NCI-H2171 treated with DMSO at 0.1 percent for 48 hours (cell line): ENCODE measurements around the gene LLGL2.

Experiments used
- DNase-seq: peaks from one replicate; lab custom pipeline; 2025; lab: John Stamatoyannopoulos, UW

The LLGL2 gene

DNA sequence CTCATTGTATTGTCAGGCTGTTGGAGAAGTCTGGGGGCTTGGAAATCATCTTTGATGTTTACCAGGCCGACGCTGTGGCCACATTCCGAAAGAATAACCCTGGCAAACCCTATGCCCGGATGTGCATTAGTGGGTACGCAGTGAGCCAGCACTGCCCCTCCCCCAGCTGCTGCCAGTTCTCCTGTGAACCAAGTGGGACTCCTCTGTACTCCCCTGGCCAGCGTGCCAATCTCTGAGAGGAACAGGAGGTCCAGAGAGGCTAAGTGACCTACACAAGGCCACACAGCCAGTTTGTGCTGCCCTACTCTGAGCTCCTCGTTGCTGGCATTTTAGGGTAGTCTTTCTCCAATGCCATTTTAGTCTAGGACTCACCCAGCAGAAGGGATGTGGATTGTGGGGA, 1.9 kb upstream of the LLGL2 start:
- DNase-seq, result no peak

DNA sequence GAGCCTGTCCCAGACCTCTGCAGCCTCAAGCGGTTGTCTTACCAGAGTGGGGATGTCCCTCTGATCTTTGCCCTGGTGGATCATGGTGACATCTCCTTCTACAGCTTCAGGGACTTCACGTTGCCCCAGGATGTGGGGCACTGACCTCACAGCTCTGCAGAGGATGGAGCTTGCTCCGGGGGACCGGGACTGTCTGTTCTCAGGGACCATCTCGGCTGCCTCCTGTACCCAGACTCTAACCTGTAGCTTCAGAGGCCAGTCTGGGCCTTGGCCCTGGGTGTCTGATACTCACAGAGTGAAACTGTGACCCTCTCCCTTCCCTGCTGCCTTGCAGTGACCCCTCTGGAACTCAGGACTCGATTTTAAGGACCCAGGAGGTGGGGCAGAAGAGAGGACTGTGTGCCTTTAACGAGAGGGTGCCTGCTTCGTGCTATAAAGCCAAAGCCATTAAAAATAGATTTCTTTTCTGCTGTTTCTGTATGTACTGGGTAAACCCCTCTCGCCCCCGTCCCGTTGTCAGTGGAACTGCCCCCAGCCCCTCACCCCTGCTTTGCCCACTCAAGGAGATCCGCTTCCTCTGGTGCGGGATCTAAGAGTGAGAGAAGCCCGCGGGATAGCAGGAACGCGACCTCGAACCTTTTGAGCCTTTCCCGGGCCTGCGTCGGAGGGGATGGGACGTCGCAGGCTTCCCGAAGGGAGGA, 1.1 kb upstream of the LLGL2 start:
- no peak for DNase-seq

DNA sequence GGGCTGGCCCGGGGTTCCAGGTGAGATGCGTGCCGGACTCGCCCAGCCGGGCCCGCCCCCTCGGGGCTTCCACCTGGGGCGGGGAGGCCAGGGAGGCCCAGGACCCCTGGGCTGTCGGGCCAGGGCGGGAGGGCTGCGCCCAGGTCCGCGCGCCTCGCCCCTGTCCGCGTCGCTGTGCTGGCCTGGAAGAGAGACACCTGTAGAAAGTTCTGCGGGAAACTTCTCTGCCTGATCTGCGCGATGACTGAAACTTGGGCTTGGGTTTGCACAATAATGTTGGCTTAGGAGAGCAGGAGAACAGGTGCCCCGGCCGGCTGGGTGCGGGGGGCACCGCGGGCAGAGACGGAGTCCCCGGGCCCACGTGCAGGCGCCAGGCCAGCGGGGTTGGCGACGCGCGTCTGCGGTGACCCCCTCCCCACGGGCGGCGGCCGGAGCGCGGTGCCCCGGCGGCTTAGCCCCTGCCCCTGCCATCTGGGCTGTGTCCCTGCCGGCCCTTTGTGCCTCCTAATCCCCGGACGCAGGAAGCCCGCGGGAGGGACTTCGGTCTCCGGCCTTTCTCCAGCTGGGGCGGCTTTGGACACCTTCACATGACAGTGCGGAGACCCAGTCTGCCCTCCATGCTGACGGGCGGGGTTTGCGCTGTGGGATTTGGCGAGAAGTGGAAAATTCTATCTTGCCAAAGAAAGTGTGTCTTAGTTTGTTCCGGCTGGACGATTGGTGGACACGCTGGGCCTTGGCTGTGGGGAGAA, 483 bp downstream of the LLGL2 start:
- peak; percentile 21 for DNase-seq

GRCh38 chr17:75526555-75527270, 1.2 kb downstream of the LLGL2 start:
- DNase-seq, result no peak

- DNase-seq, result no peak
Observed at GRCh38 chr17:75530837-75531720, 5.6 kb downstream of the LLGL2 start.

DNA sequence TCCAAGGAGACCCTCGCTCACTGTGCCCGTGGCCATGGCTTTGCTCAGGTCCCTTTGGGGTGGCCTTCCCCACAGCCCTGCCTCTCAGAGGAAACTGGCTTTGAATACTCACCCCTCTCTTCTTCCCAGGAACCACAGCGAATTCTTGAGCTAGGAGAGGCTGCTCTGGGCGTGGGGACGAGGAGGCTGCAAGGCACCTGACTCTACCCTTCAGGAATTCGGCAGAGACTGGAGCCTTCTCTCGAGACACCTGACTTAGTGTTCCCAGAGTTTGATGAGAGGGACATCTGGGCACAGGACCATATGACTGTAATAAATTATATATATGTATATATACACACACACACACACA, 6.2 kb downstream of the LLGL2 start:
- no peak for DNase-seq

DNA sequence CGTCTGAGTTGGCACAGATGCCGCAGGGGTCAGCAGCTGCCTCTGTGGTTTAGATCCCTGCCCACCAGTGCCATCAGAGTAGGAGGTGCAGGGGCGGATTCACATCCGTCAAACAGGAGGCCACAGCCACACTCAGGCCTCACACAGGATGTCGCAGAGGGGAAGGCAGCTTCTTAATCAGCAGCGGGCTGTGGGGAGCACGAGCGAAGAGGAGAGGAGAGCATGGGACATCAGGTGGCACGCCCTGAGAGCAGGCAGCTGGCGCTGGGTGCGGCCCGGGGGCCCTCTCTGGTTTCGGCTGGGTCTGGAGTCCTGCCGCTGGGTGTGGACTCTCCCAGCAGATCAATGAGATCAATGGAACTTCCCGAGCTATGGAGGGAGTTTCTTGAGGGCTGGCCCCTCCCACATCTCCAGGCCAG, 9.6 kb downstream of the LLGL2 start:
- DNase-seq, result no peak

- no peak for DNase-seq
Observed at GRCh38 chr17:75535871-75536270, 10.4 kb downstream of the LLGL2 start.

DNA sequence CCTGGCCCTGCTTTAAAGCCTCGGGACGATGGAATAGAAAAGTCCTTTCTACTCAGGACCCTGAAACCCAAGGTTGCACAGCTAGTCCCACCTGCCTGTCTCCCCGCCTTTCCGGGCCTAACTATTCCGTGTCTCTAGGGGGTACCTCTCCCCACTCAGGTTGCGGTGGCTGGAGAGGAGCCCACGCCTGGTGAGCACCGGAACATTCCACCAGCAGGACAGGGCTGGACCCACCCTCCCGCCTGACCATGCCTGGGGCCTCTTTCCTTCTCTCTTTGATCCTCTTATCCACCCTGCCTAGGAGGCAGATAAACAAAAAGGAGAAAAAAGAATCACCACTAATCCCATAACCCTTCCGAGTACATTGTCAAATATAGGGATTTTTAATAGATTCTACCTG, 10.9 kb downstream of the LLGL2 start:
- DNase-seq, result no peak

- DNase-seq, result no peak
Observed at GRCh38 chr17:75539967-75540729, 14.7 kb downstream of the LLGL2 start.

GRCh38 chr17:75540923-75541503, 15.5 kb downstream of the LLGL2 start:
- peak; percentile 8 for DNase-seq

DNA sequence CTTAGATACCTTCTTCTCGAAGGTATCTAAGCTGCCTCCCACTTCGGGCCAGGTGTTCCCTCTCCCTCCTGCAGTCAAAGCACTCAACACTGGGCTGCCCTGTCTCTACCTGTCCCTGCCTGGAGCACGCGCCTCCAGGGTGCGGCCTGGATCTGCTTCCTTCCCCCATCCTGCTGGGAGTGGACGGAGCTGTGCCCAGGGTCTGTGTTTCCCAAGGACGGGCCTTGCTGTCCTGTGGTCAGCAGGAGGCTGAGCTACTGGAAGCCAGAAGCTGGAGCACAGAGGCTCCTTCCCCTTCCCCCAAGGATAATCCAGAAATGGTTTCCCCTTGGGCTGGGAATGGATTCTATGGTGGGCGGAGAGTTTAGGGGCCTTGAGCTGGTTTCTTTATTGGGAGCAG, 16.7 kb downstream of the LLGL2 start:
- DNase-seq, result no peak

DNA sequence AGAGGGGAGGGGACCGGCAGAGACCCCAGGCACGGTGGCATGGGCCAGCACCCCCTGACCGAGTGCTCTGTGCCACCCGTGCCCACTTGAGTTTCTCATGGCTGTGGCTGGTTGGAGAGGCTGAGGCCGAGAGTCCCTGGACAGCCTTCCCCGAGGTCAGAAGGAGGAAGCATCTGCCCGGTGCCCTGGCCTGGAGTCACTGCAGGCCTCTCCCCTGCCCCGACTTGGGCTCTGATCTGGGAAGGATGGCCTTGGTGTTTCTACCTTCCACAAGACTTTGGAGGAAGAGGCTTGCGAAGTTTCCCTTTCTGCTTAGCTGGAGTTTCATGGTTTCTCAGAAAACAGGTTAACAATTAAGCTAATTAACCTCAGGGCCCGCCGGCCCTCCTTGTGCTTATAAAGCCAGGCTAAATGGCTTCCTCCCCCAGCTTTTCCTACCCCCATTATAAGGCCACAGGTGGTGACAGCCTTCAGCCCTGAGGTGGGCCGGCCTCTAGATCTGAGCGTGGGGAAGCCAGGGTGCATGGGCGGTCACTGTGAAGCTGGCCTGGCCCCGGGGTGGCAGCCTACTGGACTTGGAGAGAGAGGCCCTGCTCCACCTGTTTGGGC, 17.3 kb downstream of the LLGL2 start:
- no peak for DNase-seq

- DNase-seq, result no peak
Observed at GRCh38 chr17:75544250-75544649, 18.8 kb downstream of the LLGL2 start.

DNA sequence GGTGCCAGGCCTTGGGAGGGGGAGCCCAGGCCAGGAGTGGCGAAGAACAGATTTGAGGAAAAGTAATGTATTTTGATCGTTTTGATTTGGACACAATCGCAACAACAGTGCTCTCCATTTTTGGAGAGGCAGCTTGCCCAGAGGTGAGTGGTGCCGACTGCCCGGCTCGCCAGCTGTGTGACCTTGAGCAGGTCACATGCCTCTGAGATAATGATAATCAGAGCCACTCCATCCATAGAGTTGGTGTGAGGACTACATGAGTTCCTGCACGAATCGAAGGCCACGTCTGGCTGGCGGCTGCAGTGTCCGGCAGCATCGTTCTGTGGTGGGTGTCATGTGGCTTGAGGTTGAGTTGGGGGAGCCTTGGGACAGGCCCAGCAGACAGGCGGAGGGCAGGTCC, 20.7 kb downstream of the LLGL2 start:
- no peak for DNase-seq

DNA sequence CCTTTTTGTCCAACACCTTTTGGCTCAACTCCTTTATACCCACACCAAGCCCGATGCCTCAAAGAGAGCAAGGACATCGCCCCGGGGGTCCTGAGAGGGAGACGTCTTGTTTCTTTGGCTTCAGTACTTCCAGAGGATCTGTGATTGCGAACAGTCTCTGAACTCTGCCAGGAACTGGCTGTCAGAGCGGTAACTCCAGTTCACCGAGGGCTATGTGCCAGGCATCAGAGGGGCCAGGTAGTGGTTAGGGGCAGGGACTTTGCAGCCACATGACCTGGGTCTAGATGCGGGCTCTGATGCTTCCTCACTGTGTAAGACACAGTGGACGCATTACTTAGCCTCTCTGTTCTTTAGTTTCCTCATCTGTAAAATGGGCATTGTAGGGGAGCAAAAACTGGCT, 21.6 kb downstream of the LLGL2 start:
- no peak for DNase-seq

DNA sequence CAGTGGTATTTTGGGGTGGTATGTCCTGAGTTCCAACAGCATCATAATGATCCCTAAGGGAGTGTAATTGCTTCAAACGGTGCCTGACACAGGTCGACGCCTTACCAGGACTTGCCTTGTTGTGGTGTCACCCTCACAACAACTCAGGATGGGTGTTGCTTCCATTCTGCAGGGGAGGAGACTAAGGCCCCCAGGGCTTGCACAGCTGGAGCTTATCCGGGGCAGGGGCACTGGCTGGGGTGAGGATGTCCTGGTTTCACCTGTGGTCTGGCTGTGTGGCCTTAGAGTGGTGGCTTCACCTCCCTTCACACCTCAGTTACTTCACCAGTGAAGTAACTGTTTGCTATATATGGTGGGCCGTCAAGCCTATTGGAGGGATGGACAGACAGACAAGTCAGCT, 23.3 kb downstream of the LLGL2 start:
- DNase-seq, result no peak

DNA sequence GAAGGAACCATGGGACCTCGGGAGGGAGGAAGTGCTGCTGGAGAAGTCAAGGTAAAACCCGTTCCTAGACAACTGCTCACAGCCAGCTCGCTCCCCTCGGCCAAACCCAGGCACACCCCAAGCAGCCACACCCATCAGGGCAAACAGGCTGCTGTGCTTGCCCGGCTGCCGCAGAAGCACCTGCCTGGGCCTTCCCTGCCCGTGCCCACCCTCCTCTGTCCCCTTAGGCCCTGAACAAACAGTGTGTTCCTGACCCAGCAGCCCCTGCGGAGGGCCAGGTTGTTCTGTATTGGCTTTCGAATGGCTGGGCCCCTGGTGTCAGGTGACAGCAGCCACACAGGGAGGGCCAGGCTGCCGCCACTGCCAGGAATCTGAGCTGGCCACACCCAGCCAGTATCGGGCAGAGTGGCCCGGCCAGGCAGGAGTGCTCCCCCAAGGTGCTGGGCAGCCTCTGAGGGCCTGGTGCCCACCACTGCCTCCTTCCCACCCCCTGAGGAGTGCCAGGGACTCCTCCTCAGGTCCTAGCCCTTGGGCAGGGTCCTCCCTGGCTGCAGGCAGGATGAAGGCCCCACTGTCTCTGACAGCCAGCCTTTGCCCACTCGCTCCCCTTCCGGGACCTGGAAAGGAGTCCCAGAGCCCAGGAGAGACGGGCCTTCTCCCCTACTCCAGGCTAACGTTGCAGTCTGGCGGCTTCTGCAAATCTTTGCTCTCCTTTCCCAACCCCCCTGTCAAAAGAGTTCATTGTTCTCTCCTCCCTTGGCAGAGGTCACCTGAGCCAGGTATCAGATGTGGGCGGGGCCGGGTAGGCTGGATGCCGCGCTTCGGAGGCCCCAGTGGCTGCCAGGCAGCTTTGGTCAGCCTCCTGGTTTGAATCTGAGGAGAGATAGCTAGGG, 24.0 kb downstream of the LLGL2 start:
- peak; percentile 68 for DNase-seq

DNA sequence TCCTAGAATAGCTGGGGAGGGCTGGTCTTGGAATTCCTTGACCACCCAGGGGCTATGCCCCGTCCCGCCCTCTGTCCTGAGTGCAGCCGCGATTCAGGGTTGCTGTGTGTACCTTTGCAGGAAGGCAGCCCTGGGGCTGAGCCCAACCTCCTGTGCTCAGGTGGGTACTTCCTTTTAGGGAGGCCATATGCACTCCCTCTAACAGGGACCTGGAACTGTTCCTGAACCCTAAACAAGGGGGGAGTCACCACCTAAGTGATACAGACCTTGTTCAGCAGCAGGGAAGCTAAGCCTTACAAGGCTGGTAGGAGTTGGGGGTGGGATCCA, 24.6 kb downstream of the LLGL2 start:
- DNase-seq, result no peak

DNA sequence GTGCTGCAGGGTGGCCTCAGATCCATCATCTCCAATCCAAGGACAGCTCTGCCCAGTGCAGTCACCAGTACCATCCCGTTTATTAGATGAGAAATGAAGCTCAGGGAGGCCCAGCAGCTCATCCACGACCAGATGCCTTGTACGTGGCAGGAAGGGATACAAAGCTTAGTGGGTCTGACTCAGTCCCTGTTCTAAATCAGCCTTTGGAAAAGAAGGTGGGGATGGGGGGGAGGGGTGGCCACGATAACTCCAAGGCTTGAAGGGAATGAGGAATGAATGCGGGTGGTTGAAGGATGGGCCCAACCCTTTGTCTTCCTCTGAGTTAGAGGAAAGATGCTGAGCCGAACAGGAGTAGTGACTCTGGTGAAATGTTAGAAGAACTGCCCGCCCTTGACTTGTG, 25.8 kb downstream of the LLGL2 start:
- no peak for DNase-seq
